Activated CD4-positive, alpha-beta T cell treated with anti-CD3 and anti-CD28 coated beads, Interleukin-10, Interleukin-2, amounts not matched to agents 100 ng/mL and 50 ng/mL, durations not matched to agents 16 hours and 8 hours (primary cell): ENCODE results near the gene SETDB2.

Source experiments
- DNase-seq: peaks from one replicate; pipeline ENCODE4 v3.0.0-alpha.2; 2020

The SETDB2 gene

DNA sequence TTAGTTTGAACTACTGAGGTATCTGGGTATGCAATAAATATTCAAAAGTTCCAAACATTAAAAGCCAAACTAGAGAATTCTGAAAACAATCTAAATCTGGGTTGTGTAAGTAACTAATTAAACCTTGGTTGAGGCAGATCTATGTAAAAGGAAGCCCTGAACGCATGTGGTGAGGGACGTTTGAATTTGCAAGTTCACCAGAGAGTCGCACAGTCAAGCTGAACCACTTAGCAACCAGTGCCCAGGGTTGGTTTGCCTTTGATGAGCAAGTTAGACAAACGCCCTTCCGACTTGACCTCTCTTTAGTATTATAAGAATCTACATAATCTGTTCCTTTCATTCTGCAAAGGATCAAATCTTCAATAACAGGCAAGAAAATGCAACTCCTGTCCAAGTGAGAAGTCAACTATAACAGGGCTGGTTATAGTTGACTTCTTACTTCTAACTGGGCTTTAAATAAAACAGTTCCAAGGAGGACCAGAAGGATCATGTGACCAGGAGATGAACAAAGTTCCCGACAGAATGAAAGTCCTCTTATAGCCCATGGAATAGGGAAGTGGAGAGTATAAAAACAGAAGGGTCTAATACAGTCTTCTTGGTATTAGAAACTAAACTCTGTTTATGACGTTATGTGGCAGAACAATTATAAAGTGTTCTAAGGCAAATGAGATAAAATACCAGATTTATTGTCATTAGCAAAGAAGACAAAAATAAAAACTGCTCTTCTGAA is 92.2 kb downstream of the SETDB2 start:
- DNase-seq: no peak

GRCh38 chr13:49538404-49538803 is 94.3 kb downstream of the SETDB2 start:
- no peak for DNase-seq

- no peak for DNase-seq
These were observed 95.2 kb downstream of the SETDB2 start for GRCh38 chr13:49539313-49539712.

DNA sequence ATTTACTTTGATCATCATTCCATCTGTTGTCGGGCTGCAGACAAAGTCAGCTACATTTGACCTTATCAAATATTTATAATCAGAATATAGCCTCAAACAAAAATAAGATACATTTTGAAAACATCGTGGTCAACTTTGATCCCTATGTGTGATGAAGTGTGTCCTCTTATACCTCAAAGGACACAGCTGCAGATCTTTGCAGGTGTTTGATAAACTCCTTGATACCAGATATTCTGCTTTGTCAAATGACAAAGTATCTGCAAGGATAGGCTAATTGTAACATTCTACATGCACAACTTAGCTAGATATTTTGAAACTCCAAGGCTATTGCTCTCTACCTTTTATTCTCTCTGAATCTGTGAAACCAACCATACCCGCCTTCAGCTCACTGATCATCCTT is 95.7 kb downstream of the SETDB2 start:
- no peak for DNase-seq

GRCh38 chr13:49540552-49540951 is 96.5 kb downstream of the SETDB2 start:
- DNase-seq: no peak

DNA sequence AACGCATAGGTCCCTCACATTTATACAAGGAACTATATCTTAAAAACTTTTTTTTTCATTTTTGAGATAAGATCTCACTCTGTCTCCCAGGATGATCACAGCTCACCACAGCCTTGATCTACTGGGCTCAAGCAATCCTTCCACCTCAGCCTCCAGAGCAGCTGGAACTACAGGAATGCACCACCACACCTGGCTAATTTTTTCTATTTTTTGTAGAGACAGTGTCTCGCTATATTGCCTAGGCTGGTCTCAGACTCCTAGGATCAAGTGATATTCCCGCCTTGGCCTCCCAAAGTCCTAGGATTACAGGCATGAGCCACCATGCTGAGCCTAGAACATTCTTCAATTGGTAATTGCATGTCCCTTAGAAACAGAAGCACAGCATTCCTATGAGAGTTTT is 99.6 kb downstream of the SETDB2 start:
- DNase-seq: no peak
